Measurements from ENCODE around the gene OR11L1. TPM values are rescaled to one million over a fixed set of nuclear protein-coding genes. Genes with fewer than 3 reads are reported as not detected.

OR11L1 gene
- polyA plus RNA-seq, 1 of the 3 experiments (the other 2 are of a cell fraction), result not detected

- no peak overlapping the region for H3K4me2 ChIP-seq
- no peaks in the 10 kb centered on the region for H3K79me2 ChIP-seq (ENCODE audit: insufficient read depth)
- CTCF ChIA-PET, result no interaction called here
- peaks cover 8% of the 10 kb centered on the region; the same call in 1 of the 2 replicates for H3K27me3 ChIP-seq (ENCODE audit: insufficient read depth)
- H2AFZ ChIP-seq (ENCODE audit: low read depth), result no peak overlapping the region
- POLR2A ChIA-PET, result no interaction called here
- H3K4me3 ChIP-seq (ENCODE audit: low read depth in 2 of 2, low read length in 1 of 2), result no peak overlapping the region
- H3K27ac ChIP-seq (ENCODE audit: low read depth in 2 of 2, low read length in 1 of 2), result no peak overlapping the region
- no peaks in the 10 kb centered on the region for H3K4me1 ChIP-seq (ENCODE audit: control insufficient read depth in 1 of 2, insufficient read depth in 2 of 2, low read depth in 1 of 2, low read length in 1 of 2)
- WGBS (ENCODE audit: low lambda C conversion rate), result 1% methylated on average over 1 of the region's 1 CpG
- DNase-seq, result no peak
- no peaks in the 10 kb centered on the region for H4K20me1 ChIP-seq (ENCODE audit: insufficient read depth)
- no peaks in the 10 kb centered on the region for H3K36me3 ChIP-seq (replicated peaks in 1 of 2; ENCODE audit: control insufficient read depth in 1 of 2, insufficient read depth in 2 of 2, low read length in 1 of 2)
- no peak overlapping the region for H3K9ac ChIP-seq
- no peaks in the 10 kb centered on the region for H3F3A ChIP-seq (replicated peaks; ENCODE audit: insufficient read depth)
- H3K9me3 ChIP-seq, result no peaks in the 10 kb centered on the region
- H3K9me2 ChIP-seq, result no peaks in the 10 kb centered on the region
- TF ChIP-seq FOSL2 (IDR thresholded peaks at IDR 0.05; ENCODE audit: borderline replicate concordance, low read depth), result no peak
- no peak for TF ChIP-seq RXRA (IDR thresholded peaks at IDR 0.05; ENCODE audit: borderline replicate concordance, low read depth)
- TF ChIP-seq PBX3 (IDR thresholded peaks at IDR 0.05), result no peak
- no peak for TF ChIP-seq MAX (IDR thresholded peaks at IDR 0.05; ENCODE audit: low read depth)
- TF ChIP-seq ELF1 (IDR thresholded peaks at IDR 0.05), result no peak
- no peak for TF ChIP-seq CTCF (IDR thresholded peaks at IDR 0.05)
- no peak for TF ChIP-seq GATA2 (CRISPR knock-in tag; IDR thresholded peaks at IDR 0.05)
- no peak for TF ChIP-seq POLR2AphosphoS5 (IDR thresholded peaks at IDR 0.05; ENCODE audit: low read depth, low read length)
- TF ChIP-seq REST (IDR thresholded peaks at IDR 0.05; ENCODE audit: low read depth, low read length), result no peak
- TF ChIP-seq JUND (IDR thresholded peaks at IDR 0.05), result no peak
- TF ChIP-seq FOXJ3 (CRISPR knock-in tag; IDR thresholded peaks at IDR 0.05), result no peak
- TF ChIP-seq RAD21 (IDR thresholded peaks at IDR 0.05; ENCODE audit: low read length), result no peak
- TF ChIP-seq GABPA (IDR thresholded peaks at IDR 0.05; ENCODE audit: low read depth), result no peak
- TF ChIP-seq EP300 (IDR thresholded peaks at IDR 0.05; ENCODE audit: borderline replicate concordance in 1 of 2, low read depth in 1 of 2, low read length in 1 of 2), result no peak
Observed at GRCh38 chr1:247849616-247850015, 7.9 kb upstream of the OR11L1 start.

All from SK-N-SH (cell line).